ENCODE data around the gene FFAR4. TPM values are rescaled to one million over a fixed set of nuclear protein-coding genes. Genes with fewer than 3 reads are reported as not detected.

Gene FFAR4
- total RNA-seq, 1 experiment from 2014 or later: not detected

- H4K20me1 ChIP-seq (ENCODE audit: insufficient read depth, low read depth, low read length): no peaks in the 10 kb centered on the region
- H3K79me2 ChIP-seq (ENCODE audit: low read length): no peaks in the 10 kb centered on the region
- H3K4me2 ChIP-seq (ENCODE audit: low read depth, low read length, poor library complexity, severe bottlenecking): no peak overlapping the region
- H2AFZ ChIP-seq (ENCODE audit: low read length): no peak overlapping the region
- no peak overlapping the region for H3K4me3 ChIP-seq (ENCODE audit: low read length)
- H3K4me1 ChIP-seq (ENCODE audit: low read length): no peaks in the 10 kb centered on the region
- H3K9me2 ChIP-seq (replicated peaks; ENCODE audit: insufficient read depth, low read length): no peaks in the 10 kb centered on the region
- no peak for DNase-seq
- no peaks in the 10 kb centered on the region for H3K36me3 ChIP-seq (ENCODE audit: insufficient read depth, low read length)
- H3K9ac ChIP-seq (ENCODE audit: low read length): no peak overlapping the region
- no peaks in the 10 kb centered on the region for H3K9me3 ChIP-seq (ENCODE audit: low read length)
- H3K27ac ChIP-seq (ENCODE audit: low read length): no peak overlapping the region
- H3K27me3 ChIP-seq (ENCODE audit: low read length): no peaks in the 10 kb centered on the region
Observed at GRCh38 chr10:93593254-93593653, 26.8 kb downstream of the FFAR4 start.

DNA sequence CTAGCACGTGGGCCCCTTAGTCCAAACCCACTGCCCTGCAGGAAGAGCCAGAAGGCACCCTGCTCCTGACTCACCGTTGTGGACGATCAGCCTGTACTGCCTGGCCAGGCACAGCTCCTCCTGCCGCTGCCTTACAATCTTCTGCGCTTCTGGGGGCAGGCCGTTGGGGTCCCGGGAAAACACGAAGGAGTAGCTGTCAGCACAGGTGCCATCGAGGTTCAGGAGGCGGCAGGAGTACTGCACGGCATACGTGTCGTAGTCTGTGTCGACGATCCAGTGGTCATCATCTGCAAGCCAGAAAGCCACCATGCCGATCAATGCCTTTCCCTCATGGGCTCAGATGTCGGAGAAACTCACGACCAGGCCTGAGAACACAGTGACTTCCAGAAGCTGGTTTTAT, 27.3 kb downstream of the FFAR4 start:
- no peaks in the 10 kb centered on the region for H3K4me1 ChIP-seq (ENCODE audit: low read length)

DNA sequence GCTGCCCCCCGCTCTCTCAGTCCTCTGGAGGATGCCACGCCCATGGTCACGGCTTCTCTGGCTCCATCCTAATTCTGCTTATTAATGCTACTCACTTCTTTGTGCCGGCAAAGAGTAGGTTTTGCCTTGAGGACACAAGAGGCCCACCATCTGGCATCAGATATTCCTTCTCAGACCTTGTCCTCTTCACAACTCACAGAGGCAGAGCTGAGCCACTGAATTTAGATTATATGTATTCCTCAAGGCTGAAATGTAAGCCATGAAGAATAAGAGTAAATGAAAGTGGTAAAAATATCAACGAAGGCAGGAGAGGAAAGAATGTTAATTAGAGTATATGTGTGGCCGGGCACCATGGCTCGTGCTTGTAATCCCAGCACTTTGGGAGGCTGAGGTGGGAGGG, 28.1 kb downstream of the FFAR4 start:
- Histone ChIP-seq H3K36me3 (ENCODE audit: insufficient read depth, low read length) (no peaks in the 10 kb centered on the region), H3K9me3 (ENCODE audit: low read length) (no peaks in the 10 kb centered on the region), H4K20me1 (ENCODE audit: insufficient read depth, low read depth, low read length) (no peaks in the 10 kb centered on the region), H3K27me3 (ENCODE audit: low read length) (no peaks in the 10 kb centered on the region), H3K4me1 (ENCODE audit: low read length) (no peaks in the 10 kb centered on the region), H3K4me2 (ENCODE audit: low read depth, low read length, poor library complexity, severe bottlenecking) (no peak overlapping the region), H3K4me3 (ENCODE audit: low read length) (no peak overlapping the region), H3K79me2 (ENCODE audit: low read length) (no peaks in the 10 kb centered on the region), H3K9ac (ENCODE audit: low read length) (no peak overlapping the region), H3K27ac (ENCODE audit: low read length) (no peak overlapping the region), H2AFZ (ENCODE audit: low read length) (no peak overlapping the region), H3K9me2 (replicated peaks; ENCODE audit: insufficient read depth, low read length) (no peaks in the 10 kb centered on the region)
- DNase-seq: no peak

More for the DNA sequence above, 27.3 kb downstream of the FFAR4 start:
- no peak overlapping the region for H2AFZ ChIP-seq (ENCODE audit: low read length)
- no peak overlapping the region for H3K27ac ChIP-seq (ENCODE audit: low read length)
- H3K79me2 ChIP-seq (ENCODE audit: low read length): no peaks in the 10 kb centered on the region
- H3K4me3 ChIP-seq (ENCODE audit: low read length): no peak overlapping the region
- no peak for DNase-seq
- no peak overlapping the region for H3K9ac ChIP-seq (ENCODE audit: low read length)
- no peaks in the 10 kb centered on the region for H3K9me3 ChIP-seq (ENCODE audit: low read length)
- no peaks in the 10 kb centered on the region for H4K20me1 ChIP-seq (ENCODE audit: insufficient read depth, low read depth, low read length)
- no peaks in the 10 kb centered on the region for H3K36me3 ChIP-seq (ENCODE audit: insufficient read depth, low read length)
- no peaks in the 10 kb centered on the region for H3K27me3 ChIP-seq (ENCODE audit: low read length)
- H3K9me2 ChIP-seq (replicated peaks; ENCODE audit: insufficient read depth, low read length): no peaks in the 10 kb centered on the region
- no peak overlapping the region for H3K4me2 ChIP-seq (ENCODE audit: low read depth, low read length, poor library complexity, severe bottlenecking)

- H2AFZ ChIP-seq (ENCODE audit: low read length): no peak overlapping the region
- H4K20me1 ChIP-seq (ENCODE audit: insufficient read depth, low read depth, low read length): no peaks in the 10 kb centered on the region
- no peaks in the 10 kb centered on the region for H3K27me3 ChIP-seq (ENCODE audit: low read length)
- no peak overlapping the region for H3K27ac ChIP-seq (ENCODE audit: low read length)
- H3K36me3 ChIP-seq (ENCODE audit: insufficient read depth, low read length): no peaks in the 10 kb centered on the region
- no peak overlapping the region for H3K4me2 ChIP-seq (ENCODE audit: low read depth, low read length, poor library complexity, severe bottlenecking)
- no peak for DNase-seq
- H3K4me1 ChIP-seq (ENCODE audit: low read length): no peaks in the 10 kb centered on the region
- no peaks in the 10 kb centered on the region for H3K79me2 ChIP-seq (ENCODE audit: low read length)
- H3K9me2 ChIP-seq (replicated peaks; ENCODE audit: insufficient read depth, low read length): no peaks in the 10 kb centered on the region
- H3K9me3 ChIP-seq (ENCODE audit: low read length): no peaks in the 10 kb centered on the region
- no peak overlapping the region for H3K9ac ChIP-seq (ENCODE audit: low read length)
- H3K4me3 ChIP-seq (ENCODE audit: low read length): no peak overlapping the region
Observed at GRCh38 chr10:93595378-93596161, 29.1 kb downstream of the FFAR4 start.

DNA sequence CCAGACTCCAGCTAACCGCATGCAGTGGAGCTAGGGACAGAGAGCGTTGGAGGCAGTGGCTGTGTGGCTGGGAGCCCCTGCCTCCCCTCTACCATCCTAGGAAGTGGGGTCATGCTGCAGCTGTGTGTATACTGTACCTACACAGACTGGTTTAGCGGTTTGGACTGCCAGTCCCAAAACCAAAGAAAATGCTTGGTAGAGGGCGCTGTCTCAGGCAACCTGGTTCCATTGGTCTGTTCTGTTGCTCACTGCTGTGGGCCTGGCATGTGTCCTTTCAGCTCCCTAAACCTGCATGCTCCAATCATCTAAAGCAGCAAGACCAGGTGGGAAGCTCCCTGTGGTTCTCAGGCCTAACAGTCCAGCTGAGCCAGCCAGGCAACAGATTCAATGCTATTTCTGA, 30.1 kb downstream of the FFAR4 start:
- H2AFZ ChIP-seq (ENCODE audit: low read length): no peak overlapping the region
- no peaks in the 10 kb centered on the region for H3K36me3 ChIP-seq (ENCODE audit: insufficient read depth, low read length)
- H3K4me2 ChIP-seq (ENCODE audit: low read depth, low read length, poor library complexity, severe bottlenecking): no peak overlapping the region
- no peak overlapping the region for H3K9ac ChIP-seq (ENCODE audit: low read length)
- H3K4me3 ChIP-seq (ENCODE audit: low read length): no peak overlapping the region
- H3K79me2 ChIP-seq (ENCODE audit: low read length): no peaks in the 10 kb centered on the region
- H3K9me3 ChIP-seq (ENCODE audit: low read length): no peaks in the 10 kb centered on the region
- H3K4me1 ChIP-seq (ENCODE audit: low read length): no peaks in the 10 kb centered on the region
- H3K27ac ChIP-seq (ENCODE audit: low read length): no peak overlapping the region
- H3K9me2 ChIP-seq (replicated peaks; ENCODE audit: insufficient read depth, low read length): no peaks in the 10 kb centered on the region
- DNase-seq: no peak
- no peaks in the 10 kb centered on the region for H4K20me1 ChIP-seq (ENCODE audit: insufficient read depth, low read depth, low read length)
- no peaks in the 10 kb centered on the region for H3K27me3 ChIP-seq (ENCODE audit: low read length)

DNA sequence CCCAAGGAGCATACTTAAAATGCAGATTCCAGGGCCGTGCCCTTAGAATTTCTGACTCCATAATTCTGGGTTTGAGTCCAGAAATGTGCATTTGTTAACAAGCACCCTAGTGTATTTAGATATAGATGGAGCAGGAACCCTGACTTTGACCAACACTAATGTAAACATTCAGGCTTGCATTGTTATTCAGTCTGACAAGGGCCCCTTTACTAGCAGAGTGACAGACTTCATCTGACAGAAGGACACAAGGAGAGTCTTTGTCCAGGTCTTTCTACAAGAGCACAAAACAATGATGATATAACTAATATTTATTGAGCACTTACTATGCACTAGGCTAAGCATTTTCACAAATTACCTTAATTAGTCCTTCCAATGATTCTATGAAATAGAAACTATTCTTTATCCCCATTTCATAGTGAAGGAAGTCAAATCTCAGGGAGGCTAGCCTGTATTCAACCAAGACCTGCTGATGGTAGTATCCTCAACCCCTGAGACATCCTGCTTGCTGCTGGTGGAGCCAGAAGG, 30.7 kb downstream of the FFAR4 start:
- H3K27me3 ChIP-seq (ENCODE audit: low read length): no peaks in the 10 kb centered on the region
- no peak for DNase-seq
- H3K36me3 ChIP-seq (ENCODE audit: insufficient read depth, low read length): no peaks in the 10 kb centered on the region
- H3K9ac ChIP-seq (ENCODE audit: low read length): no peak overlapping the region
- H3K4me2 ChIP-seq (ENCODE audit: low read depth, low read length, poor library complexity, severe bottlenecking): no peak overlapping the region
- H3K27ac ChIP-seq (ENCODE audit: low read length): no peak overlapping the region
- H3K9me3 ChIP-seq (ENCODE audit: low read length): no peaks in the 10 kb centered on the region
- H3K4me3 ChIP-seq (ENCODE audit: low read length): no peak overlapping the region
- no peaks in the 10 kb centered on the region for H3K4me1 ChIP-seq (ENCODE audit: low read length)
- H3K79me2 ChIP-seq (ENCODE audit: low read length): no peaks in the 10 kb centered on the region
- no peak overlapping the region for H2AFZ ChIP-seq (ENCODE audit: low read length)
- no peaks in the 10 kb centered on the region for H3K9me2 ChIP-seq (replicated peaks; ENCODE audit: insufficient read depth, low read length)
- no peaks in the 10 kb centered on the region for H4K20me1 ChIP-seq (ENCODE audit: insufficient read depth, low read depth, low read length)

DNA sequence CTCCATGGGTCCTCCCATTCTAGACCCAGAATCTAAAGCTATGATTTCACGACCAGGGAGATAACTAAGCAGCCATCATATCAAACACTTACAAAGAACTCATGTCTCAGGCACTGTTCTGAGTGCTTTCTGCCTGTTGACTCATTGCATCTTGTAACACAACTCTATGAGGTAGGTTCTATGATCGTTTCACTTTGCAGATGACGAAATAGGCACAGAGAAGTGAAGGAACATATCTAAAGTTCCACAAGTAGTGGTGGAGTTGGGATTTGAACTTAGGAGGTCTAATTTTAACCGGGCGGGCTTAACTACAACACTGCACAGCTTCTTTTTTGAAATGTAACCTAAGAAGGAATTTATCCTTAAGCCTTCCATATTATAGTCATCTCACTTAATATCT, 31.7 kb downstream of the FFAR4 start:
- no peaks in the 10 kb centered on the region for H3K9me2 ChIP-seq (replicated peaks; ENCODE audit: insufficient read depth, low read length)
- no peak overlapping the region for H3K27ac ChIP-seq (ENCODE audit: low read length)
- no peak overlapping the region for H3K4me3 ChIP-seq (ENCODE audit: low read length)
- no peaks in the 10 kb centered on the region for H3K79me2 ChIP-seq (ENCODE audit: low read length)
- no peaks in the 10 kb centered on the region for H3K9me3 ChIP-seq (ENCODE audit: low read length)
- no peaks in the 10 kb centered on the region for H3K27me3 ChIP-seq (ENCODE audit: low read length)
- no peaks in the 10 kb centered on the region for H3K4me1 ChIP-seq (ENCODE audit: low read length)
- H4K20me1 ChIP-seq (ENCODE audit: insufficient read depth, low read depth, low read length): no peaks in the 10 kb centered on the region
- H3K36me3 ChIP-seq (ENCODE audit: insufficient read depth, low read length): no peaks in the 10 kb centered on the region
- H3K9ac ChIP-seq (ENCODE audit: low read length): no peak overlapping the region
- no peak overlapping the region for H2AFZ ChIP-seq (ENCODE audit: low read length)
- H3K4me2 ChIP-seq (ENCODE audit: low read depth, low read length, poor library complexity, severe bottlenecking): no peak overlapping the region
- DNase-seq: no peak

GRCh38 chr10:93599335-93599734, 32.9 kb downstream of the FFAR4 start:
- Histone ChIP-seq H3K4me2 (ENCODE audit: low read depth, low read length, poor library complexity, severe bottlenecking) (no peak overlapping the region), H3K4me3 (ENCODE audit: low read length) (no peak overlapping the region), H3K27ac (ENCODE audit: low read length) (no peak overlapping the region), H3K79me2 (ENCODE audit: low read length) (no peaks in the 10 kb centered on the region), H2AFZ (ENCODE audit: low read length) (no peak overlapping the region), H3K9me3 (ENCODE audit: low read length) (no peaks in the 10 kb centered on the region), H3K36me3 (ENCODE audit: insufficient read depth, low read length) (no peaks in the 10 kb centered on the region), H3K9me2 (replicated peaks; ENCODE audit: insufficient read depth, low read length) (no peaks in the 10 kb centered on the region), H3K27me3 (ENCODE audit: low read length) (no peaks in the 10 kb centered on the region), H4K20me1 (ENCODE audit: insufficient read depth, low read depth, low read length) (no peaks in the 10 kb centered on the region), H3K9ac (ENCODE audit: low read length) (no peak overlapping the region), H3K4me1 (ENCODE audit: low read length) (no peaks in the 10 kb centered on the region)
- no peak for DNase-seq
